Renal cortex interstitium (tissue), 11 donors: ENCODE results near the gene DRAM2. TPM values are rescaled to one million over a fixed set of nuclear protein-coding genes. Genes with fewer than 3 reads are reported as not detected.
A peak's percentile ranks its signal among the peaks of the same experiment; 100 is the strongest.

Source experiments
- DNase-seq, 11 donors: peaks; one replicate each; pipeline ENCODE4 v3.0.0-alpha.2; 2013; ENCODE audit warnings: low read depth in 9 of 11, low spot score in 4 of 11; ENCODE audit errors: extremely low read depth in 1 of 11
- polyA plus RNA-seq, 3 donors: library from polyadenylated mRNA; unstranded; fragments of 120-200 nt; gene quantifications; one replicate each; pipeline ENCODE4 v1.2.1, GENCODE V29; 2013; ENCODE audit not compliant: insufficient read length in 3 of 3

Gene DRAM2
- polyA plus RNA-seq, 3 donors = 65.6 to 78.5 (median 66.4) TPM

DNA sequence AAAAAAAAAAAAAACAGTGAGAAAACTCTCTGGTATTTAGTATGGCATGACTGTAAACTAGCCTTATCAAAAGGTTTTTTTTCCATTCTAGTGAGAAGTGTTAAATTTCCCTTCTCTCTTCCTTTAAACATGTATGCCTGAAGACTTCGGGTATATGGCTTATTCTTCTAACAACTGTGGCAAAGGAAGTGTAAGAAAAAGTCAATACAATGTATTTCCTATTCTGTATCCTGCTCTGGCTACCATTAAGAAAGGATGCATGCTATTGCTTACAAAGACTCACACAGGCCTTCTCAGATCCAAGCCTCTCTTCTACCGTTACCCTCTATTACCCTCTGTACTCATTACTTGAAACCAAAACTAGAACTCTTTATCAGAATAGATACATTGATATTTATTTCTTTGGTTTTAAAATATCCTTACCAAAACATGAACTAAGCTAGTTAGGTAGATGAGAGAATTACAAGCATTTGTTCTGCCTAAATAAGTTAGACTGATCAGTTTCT is 8.5 kb upstream of the DRAM2 start:
- no peak for DNase-seq

DNA sequence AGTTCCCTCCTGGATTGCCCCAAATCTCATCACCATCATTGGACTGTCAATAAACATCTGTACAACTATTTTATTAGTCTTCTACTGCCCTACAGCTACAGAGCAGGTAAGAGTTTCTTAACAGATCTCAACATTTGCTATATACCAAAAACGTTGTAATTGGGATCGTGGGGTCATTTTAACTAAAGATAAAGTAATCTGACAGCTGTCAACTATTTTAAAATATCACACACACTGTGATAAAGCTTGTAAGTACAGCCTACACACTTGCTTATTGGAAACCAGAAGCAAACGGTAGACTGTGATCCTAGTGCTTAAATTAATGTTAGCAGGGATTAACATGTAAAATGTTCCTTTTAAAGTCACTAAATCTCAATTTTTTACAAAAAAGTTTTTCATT is 8.1 kb upstream of the DRAM2 start:
- no peak for DNase-seq

DNA sequence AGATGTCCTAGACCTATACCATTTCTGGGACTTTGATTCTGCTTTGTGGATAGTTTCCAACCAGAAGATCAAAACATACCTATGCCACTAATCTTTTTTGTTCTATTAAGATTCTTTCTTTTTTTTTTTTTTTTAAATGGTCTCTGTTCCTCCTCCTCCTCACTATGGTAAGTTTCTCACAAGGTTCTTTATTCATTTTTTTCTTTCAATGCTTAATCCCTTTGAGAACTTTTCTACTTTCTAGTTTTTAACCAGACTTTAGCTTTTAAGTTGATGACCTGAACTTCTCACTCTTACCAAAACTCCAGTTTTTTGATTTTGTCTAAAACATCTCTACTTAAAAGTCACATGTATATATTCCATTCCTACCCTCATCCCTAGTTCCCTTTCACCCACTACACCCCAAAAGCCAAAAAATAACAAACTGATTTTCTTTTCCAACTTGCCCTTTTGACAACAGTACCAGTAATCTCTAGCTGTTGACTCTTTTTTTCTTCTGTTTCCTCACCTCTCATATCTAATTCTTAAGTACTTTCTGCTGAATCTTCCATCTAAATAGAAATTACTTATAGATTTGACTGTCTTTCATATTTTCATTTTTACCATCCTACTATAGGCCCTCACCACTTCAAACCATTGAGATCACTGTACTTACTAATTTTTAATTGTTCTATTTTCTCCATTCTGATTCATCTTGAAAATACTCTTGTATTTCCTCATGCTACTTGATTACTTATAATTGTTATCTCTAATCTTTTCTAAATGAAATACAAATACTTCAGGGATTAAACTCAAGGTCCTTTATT is 6.3 kb upstream of the DRAM2 start:
- DNase-seq = no peak

- no peak for DNase-seq
Observed at GRCh38 chr1:111145542-111145941, 5.6 kb upstream of the DRAM2 start.

DNA sequence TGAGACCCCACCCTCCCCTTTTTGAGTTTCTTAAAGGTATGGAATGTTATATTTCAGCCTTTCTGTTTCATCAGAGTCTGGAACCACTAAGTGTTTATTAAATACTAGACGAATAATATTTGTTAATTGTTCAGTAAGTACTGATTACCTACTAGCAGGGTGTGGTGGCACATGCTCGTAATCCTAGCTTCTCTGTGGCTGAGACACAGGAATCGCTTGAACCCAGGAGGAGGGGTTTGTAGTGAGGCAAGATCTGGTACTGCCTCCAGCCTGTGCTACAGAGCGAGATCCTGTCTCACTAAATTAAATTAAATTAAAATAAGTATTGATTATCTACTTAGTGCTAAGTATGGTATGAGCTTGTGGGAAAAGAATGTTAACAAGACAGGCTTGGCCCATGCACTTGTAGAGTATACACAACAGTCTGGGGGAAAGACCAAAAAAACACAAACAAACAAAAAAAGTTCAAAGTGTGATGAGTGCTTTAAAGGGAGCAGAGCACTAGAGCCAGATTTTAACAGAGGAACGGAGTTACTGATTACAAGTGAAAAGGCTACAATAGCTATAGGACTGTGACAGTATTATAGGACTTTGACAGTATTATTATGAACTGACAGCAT is 2.6 kb upstream of the DRAM2 start:
- no peak for DNase-seq

- no peak for DNase-seq
Observed at GRCh38 chr1:111141245-111142220, 1.6 kb upstream of the DRAM2 start.

GRCh38 chr1:111140680-111140967 is 731 bp upstream of the DRAM2 start:
- DNase-seq = peak in 2 of 11 donors; percentile 2

GRCh38 chr1:111139324-111139955 is 453 bp downstream of the DRAM2 start:
- DNase-seq = peak in 10 of 11 donors; percentile 29 to 68 (median 52)

DNA sequence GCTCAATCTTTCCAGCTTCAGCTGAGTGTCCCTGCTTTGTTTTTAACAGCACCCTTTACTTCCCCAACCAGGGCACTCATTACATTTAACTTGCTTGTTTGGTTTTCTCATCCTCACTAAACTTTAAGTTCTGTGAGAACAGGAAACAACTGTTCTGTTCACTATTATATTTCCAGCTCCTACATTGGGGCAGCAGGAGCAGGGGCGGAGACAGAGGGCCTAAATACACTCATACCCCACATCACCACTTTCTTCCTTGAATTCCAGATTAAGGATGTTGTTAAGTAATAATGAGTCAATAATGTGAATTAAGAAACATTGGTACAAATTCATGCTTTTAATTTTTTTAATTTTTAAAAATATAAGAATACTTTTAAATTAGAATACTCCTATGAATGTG is 6.0 kb downstream of the DRAM2 start:
- no peak for DNase-seq

DNA sequence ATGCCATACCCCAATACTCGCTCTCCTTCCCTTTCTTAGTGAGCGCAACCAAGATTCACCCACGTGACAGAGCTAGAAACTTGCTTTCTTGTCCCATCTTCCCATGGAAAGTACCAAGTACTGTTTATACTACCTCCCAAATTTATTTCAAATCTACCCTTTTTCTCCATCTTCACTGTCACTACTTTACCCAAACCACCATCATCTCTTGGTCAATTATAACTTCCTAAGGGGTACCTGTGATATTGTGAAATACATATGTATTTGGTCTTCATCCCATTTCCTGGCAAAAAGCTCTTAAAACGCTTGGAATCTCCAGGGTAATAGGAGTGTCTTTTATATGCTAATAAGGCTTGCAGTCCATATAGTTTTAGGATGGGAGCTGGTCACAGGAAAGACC is 8.2 kb downstream of the DRAM2 start:
- no peak for DNase-seq

- DNase-seq = no peak
Observed at GRCh38 chr1:111129376-111129775, 10.5 kb downstream of the DRAM2 start.

DNA sequence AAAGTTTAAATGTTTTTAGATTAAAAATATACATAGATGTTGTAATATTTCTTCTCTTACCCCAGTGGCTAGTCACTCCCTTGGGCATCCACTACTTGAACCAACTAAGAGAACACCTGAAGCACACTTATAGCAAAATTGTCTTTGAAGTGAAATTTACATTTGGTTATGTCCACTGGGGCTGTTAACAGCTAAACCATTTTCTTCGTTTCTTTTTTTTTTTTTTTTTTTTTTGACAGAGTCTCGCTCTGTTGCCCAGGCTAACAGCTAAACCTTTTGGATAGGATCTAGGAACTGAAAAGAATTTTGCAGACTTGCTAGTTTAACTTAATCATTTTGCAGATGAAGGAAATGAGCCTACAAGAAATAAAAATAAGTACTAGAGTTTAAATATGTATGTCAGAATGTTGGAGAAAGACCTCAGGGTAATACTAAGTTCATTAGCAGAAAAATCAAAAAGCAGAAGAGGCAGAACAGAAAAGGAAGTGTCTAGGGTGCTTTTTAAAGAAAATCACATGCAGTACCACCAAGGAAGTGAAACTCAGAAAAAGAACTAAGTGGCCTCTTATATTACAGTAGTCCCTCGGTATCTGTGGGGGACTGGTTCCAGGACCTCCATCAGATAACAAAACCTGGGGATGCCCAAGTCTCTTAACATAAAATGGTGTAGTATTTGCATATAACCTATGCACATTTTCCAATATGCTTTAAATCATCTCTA is 11.8 kb downstream of the DRAM2 start:
- DNase-seq = no peak

DNA sequence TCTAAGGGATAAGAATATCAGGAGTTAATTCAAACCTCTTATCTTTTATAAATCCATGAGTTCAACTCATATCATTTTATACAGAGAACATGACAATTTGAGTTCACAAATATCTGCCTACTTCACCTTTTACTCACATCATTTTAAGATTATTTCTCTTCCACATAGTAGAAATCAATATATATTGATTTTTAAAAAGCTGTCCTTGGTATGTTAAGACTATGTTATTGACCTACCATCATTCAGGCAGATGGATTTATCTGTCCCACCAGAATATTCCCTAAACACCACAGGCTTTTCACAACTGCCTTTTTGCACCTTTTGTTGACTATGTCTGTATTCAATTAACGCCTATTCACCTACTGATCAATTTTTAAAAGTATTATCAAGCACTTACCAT is 13.5 kb downstream of the DRAM2 start:
- DNase-seq = no peak

DNA sequence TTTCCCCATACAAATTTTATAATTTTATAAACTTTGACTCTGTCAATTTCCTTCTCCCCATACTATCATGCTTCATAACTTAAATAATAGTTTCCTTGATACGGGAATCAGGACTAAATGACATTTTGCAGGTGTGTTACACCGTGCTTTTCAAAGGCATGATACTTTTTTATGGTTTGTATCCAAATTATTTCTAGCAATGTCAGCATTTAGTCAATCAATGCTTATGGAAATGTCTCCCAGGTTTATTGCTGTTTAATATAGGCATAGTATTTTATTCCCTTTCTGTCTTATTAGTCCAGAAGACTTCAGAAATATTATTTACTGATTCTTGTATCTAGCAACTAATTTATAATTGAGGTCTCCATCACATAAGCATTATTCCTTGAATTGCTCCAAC is 23.4 kb downstream of the DRAM2 start:
- no peak for DNase-seq

DNA sequence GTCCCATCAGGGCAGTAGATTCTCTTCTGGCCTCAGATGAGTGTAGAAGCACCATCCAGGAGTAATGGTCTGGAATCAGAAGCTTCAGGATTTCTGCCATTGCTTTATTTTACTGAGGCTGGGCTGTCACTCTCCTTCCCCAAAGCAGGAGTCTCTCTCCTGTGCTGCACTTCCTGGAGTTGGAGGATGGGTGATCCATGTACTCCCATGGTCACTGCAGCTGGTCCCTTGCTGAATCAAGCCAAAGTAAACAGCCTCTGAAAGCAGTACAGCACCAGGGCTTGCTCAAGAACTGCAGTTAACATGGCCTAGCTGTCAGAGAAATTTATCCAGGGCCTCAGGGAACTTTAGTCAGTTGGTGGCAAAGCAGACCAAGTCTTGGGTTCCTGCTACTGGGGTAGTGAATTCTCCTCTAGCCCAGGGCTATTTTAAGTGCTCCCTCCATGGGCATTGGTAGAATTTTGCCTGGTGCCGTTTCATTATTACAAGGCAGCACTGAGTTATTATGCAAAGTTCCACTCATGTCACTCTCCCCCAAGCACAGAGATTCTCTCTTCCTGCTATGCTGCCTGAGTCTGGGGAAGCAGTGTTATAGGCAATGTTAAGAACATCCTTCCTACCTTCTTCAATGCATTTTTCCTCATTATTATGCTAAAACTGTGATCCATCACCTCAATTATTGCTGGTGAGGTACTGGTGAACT is 29.5 kb downstream of the DRAM2 start:
- DNase-seq = peak in 10 of 11 donors; percentile 1 to 26 (median 4)

DNA sequence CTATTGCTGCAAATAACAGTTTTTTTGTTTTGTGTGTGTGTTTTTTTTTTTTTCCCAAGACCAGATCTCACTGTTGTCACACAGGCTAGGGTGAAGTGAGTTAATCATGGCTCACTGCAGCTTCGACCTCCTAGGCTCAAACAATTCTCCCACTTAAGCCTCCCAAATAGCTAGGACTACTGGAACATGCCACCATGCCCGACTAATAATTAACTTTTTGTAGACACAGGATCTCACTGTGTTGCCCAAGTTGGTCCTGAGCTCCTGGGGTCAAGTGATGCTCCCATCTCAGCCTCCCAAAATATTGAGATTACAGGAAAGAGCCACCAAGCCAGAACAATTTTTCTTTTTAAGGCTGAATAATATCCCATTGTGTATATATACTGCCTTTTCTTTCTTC is 34.9 kb downstream of the DRAM2 start:
- no peak for DNase-seq

DNA sequence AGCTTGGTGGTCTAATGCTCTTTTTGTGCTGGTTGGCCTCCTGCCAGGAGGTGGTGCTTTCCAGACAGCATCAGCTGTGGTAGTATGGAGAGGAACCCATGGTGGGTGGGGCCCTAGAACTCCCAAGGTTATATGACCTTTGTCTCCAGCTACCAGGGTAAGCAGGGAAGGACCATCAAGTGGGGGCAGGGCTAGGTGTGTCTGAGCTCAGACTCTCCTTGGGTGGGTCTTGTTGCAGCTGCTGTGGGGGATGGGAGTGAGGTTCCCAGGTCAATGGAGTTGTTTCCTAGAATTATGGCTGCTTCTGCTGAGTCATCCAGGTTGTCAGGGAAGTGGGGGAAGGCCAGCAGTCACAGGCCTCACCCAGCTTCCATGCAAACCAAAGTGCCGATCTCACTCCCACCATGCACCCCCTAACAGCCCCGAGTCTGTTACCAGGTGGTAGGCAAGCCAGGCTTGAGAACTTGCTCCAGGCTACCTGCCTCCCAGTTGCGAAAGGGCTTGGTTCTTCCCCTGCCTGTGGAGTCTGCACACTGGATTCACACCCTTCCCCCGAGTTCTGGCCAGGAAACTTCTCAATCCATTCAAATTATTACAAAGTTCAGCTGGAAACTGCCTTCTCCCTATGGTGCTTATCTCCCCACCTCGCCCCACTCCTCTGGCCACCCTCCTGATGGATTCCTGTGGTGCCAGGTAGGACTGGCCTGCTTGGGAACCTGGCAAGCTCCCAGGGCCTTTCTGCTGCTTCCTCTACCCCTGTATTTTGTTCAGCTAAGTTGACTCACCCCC is 37.8 kb downstream of the DRAM2 start:
- DNase-seq = no peak
